OCI-LY1 (cell line): ENCODE measurements around the gene MAZ.

ENCODE experiments used
- H2AFZ ChIP-seq: fragments of 200-600 bp; sonication (generic), shearing (Covaris generic); 2 replicates; pipeline ENCODE4 v1.6.0; 2014; ENCODE audit warnings: antibody characterized with exemption, mild to moderate bottlenecking, low read length
- H3F3A ChIP-seq: fragments of 200-600 bp; sonication (generic), shearing (Covaris generic); 2 replicates; pipeline ENCODE4 v1.6.0; 2014; ENCODE audit warnings: mild to moderate bottlenecking, antibody characterized with exemption, low read length, moderate library complexity; ENCODE audit not compliant: insufficient read depth
- H3K27ac ChIP-seq: fragments of 200-600 bp; sonication (generic); 2 replicates; pipeline ENCODE4 v1.5.1; 2014; ENCODE audit warnings: low read length, mixed run types, mild to moderate bottlenecking, low read depth; ENCODE audit not compliant: poor library complexity, severe bottlenecking
- H3K27me3 ChIP-seq: fragments of 200-600 bp; sonication (generic); 2 replicates; pipeline ENCODE4 v1.6.0; 2014; ENCODE audit warnings: antibody characterized with exemption, mild to moderate bottlenecking, low read length, moderate library complexity; ENCODE audit not compliant: insufficient read depth
- H3K36me3 ChIP-seq: fragments of 200-600 bp; sonication (generic); 2 replicates; pipeline ENCODE4 v1.6.1; 2014; ENCODE audit warnings: mild to moderate bottlenecking, antibody characterized with exemption, low read length, moderate library complexity, mixed read lengths; ENCODE audit not compliant: insufficient read depth
- H3K4me1 ChIP-seq: fragments of 200-600 bp; sonication (generic); 2 replicates; pipeline ENCODE4 v1.5.1; 2014; ENCODE audit warnings: mild to moderate bottlenecking, low read length, moderate library complexity; ENCODE audit not compliant: insufficient read depth, severe bottlenecking
- H3K4me2 ChIP-seq: fragments of 200-600 bp; sonication (generic), shearing (Covaris generic); 2 replicates; pipeline ENCODE4 v1.6.1; 2014; ENCODE audit warnings: low read length
- H3K4me3 ChIP-seq: fragments of 200-600 bp; sonication (generic); 2 replicates; pipeline ENCODE4 v1.5.1; 2014; ENCODE audit warnings: low read length, low read depth, mild to moderate bottlenecking, mixed read lengths; ENCODE audit not compliant: poor library complexity, severe bottlenecking
- H3K79me2 ChIP-seq: fragments of 200-600 bp; shearing (Covaris generic); 2 replicates; pipeline ENCODE4 v1.6.1; 2016; ENCODE audit warnings: mixed run types, low read length, mixed read lengths; ENCODE audit not compliant: insufficient read depth
- H3K9ac ChIP-seq: fragments of 200-600 bp; sonication (generic), shearing (Covaris generic); 2 replicates; pipeline ENCODE4 v1.6.1; 2014; ENCODE audit warnings: mild to moderate bottlenecking, low read length, mixed read lengths
- H3K9me2 ChIP-seq: fragments of 200-600 bp; sonication (generic), shearing (Covaris generic); 2 replicates; pipeline ENCODE4 v1.6.1; 2014; ENCODE audit warnings: low read depth, mild to moderate bottlenecking, low read length, mixed read lengths
- H3K9me3 ChIP-seq: fragments of 200-600 bp; shearing (Covaris generic); 2 replicates; pipeline ENCODE4 v1.6.1; 2014; ENCODE audit warnings: low read length, mixed read lengths
- H4K20me1 ChIP-seq: fragments of 200-600 bp; sonication (generic), shearing (Covaris generic); 2 replicates; pipeline ENCODE4 v1.6.0; 2016; ENCODE audit warnings: mild to moderate bottlenecking, low read length; ENCODE audit not compliant: insufficient read depth
- EZH2 ChIP-seq: fragments of 200-600 bp; sonication (generic), shearing (Covaris generic); IDR thresholded peaks from 2 replicates; pipeline ENCODE4 v1.8.0; 2017; ENCODE audit warnings: borderline replicate concordance, mixed run types, mild to moderate bottlenecking, antibody characterized with exemption, low read length, moderate library complexity, mixed read lengths
- TF ChIP-seq, protein P1 (sequence below): fragments of 200-600 bp; sonication (generic), shearing (Covaris generic); IDR thresholded peaks from 2 replicates; pipeline ENCODE4 v1.5.1; 2017; ENCODE audit warnings: mild to moderate bottlenecking, antibody characterized with exemption, low read length, moderate library complexity, mixed read lengths

Gene MAZ

GRCh38 chr16:29816694-29817441 is 10.5 kb downstream of the MAZ start:
- Histone ChIP-seq H3K27ac (peak overlapping the region; percentile 73), H3K4me2 (peak overlapping the region; percentile 91), H3K9ac (peak overlapping the region; percentile 95), H3K9me2 (no peaks in the 10 kb centered on the region), H3K4me1 (peaks cover 53% of the 10 kb centered on the region), H3K36me3 (peaks cover 22% of the 10 kb centered on the region), H3K9me3 (no peaks in the 10 kb centered on the region), H3K79me2 (no peaks in the 10 kb centered on the region), H3F3A (no peaks in the 10 kb centered on the region), H2AFZ (no peak overlapping the region), H3K4me3 (peak overlapping the region; percentile 93), H3K27me3 (no peaks in the 10 kb centered on the region), H4K20me1 (no peaks in the 10 kb centered on the region)
- TF ChIP-seq, protein P1, sequence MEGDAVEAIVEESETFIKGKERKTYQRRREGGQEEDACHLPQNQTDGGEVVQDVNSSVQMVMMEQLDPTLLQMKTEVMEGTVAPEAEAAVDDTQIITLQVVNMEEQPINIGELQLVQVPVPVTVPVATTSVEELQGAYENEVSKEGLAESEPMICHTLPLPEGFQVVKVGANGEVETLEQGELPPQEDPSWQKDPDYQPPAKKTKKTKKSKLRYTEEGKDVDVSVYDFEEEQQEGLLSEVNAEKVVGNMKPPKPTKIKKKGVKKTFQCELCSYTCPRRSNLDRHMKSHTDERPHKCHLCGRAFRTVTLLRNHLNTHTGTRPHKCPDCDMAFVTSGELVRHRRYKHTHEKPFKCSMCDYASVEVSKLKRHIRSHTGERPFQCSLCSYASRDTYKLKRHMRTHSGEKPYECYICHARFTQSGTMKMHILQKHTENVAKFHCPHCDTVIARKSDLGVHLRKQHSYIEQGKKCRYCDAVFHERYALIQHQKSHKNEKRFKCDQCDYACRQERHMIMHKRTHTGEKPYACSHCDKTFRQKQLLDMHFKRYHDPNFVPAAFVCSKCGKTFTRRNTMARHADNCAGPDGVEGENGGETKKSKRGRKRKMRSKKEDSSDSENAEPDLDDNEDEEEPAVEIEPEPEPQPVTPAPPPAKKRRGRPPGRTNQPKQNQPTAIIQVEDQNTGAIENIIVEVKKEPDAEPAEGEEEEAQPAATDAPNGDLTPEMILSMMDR = no peak
- TF ChIP-seq EZH2 = no peak

GRCh38 chr16:29818082-29818481 is 11.8 kb downstream of the MAZ start:
- H3F3A ChIP-seq = no peaks in the 10 kb centered on the region
- H3K4me2 ChIP-seq = no peak overlapping the region
- no peaks in the 10 kb centered on the region for H3K79me2 ChIP-seq
- no peak overlapping the region for H3K9ac ChIP-seq
- no peak overlapping the region for H3K4me3 ChIP-seq
- TF ChIP-seq, protein P1 = no peak
- no peak for TF ChIP-seq EZH2
- no peak overlapping the region for H2AFZ ChIP-seq
- H3K4me1 ChIP-seq = peaks cover 48% of the 10 kb centered on the region
- H3K27me3 ChIP-seq = no peaks in the 10 kb centered on the region
- H3K9me2 ChIP-seq = no peaks in the 10 kb centered on the region
- H4K20me1 ChIP-seq = no peaks in the 10 kb centered on the region
- no peaks in the 10 kb centered on the region for H3K9me3 ChIP-seq
- peaks cover 26% of the 10 kb centered on the region for H3K36me3 ChIP-seq
- no peak overlapping the region for H3K27ac ChIP-seq

GRCh38 chr16:29819506-29819905 is 13.2 kb downstream of the MAZ start:
- H4K20me1 ChIP-seq = no peaks in the 10 kb centered on the region
- no peaks in the 10 kb centered on the region for H3K9me3 ChIP-seq
- H3K36me3 ChIP-seq = peaks cover 26% of the 10 kb centered on the region
- no peak overlapping the region for H2AFZ ChIP-seq
- peak overlapping the region; percentile 71 for H3K4me2 ChIP-seq
- H3F3A ChIP-seq = no peaks in the 10 kb centered on the region
- peak overlapping the region; percentile 58 for H3K4me3 ChIP-seq
- H3K27me3 ChIP-seq = no peaks in the 10 kb centered on the region
- no peak overlapping the region for H3K27ac ChIP-seq
- TF ChIP-seq, protein P1 = no peak
- TF ChIP-seq EZH2 = no peak
- H3K4me1 ChIP-seq = peaks cover 48% of the 10 kb centered on the region
- H3K9ac ChIP-seq = no peak overlapping the region; the same call in 1 of the 2 replicates
- H3K79me2 ChIP-seq = no peaks in the 10 kb centered on the region
- no peaks in the 10 kb centered on the region for H3K9me2 ChIP-seq
